BJ (cell line): ENCODE results near the gene NAV2. TPM values are rescaled to one million over a fixed set of nuclear protein-coding genes. Genes with fewer than 3 reads are reported as not detected.

Experiments
- CTCF ChIA-PET: fragments of 350-600 bp; formaldehyde crosslinking; extraction: SDS; loops from one replicate; lab custom pipeline; 2021; ENCODE audit warnings: antibody characterized with exemption, inconsistent platforms; lab: Yijun Ruan, JAX
- POLR2A ChIA-PET: fragments of 300-600 bp; sonication (Branson Sonifier 250); formaldehyde crosslinking; extraction: SDS; loops from one replicate; lab custom pipeline; 2021; ENCODE audit warnings: antibody characterized with exemption; lab: Charles Lee
- DNase-seq: peaks from one replicate; pipeline ENCODE4 v3.0.0-alpha.2; 2011; ENCODE audit warnings: low read depth
- H3K27me3 ChIP-seq: 2 replicates; pipeline ENCODE4 v1.6.0; 2011; ENCODE audit warnings: low read length; ENCODE audit not compliant: control insufficient read depth, insufficient read depth
- H3K36me3 ChIP-seq: 2 replicates; pipeline ENCODE4 v1.5.1; 2011; ENCODE audit warnings: low read length; ENCODE audit not compliant: control insufficient read depth, insufficient read depth
- H3K4me3 ChIP-seq: 2 replicates; pipeline ENCODE4 v1.5.1; 2011; ENCODE audit warnings: low read depth, mild to moderate bottlenecking, control low read depth, low read length
- CTCF ChIP-seq: IDR thresholded peaks from 2 replicates; pipeline ENCODE4 v1.5.1; 2011; ENCODE audit warnings: low read depth, mild to moderate bottlenecking, control low read depth, inconsistent platforms, low read length, moderate library complexity; ENCODE audit not compliant: insufficient read depth
- polyA plus RNA-seq: library from polyadenylated mRNA; depleted of rRNA; stranded (reverse); fragments of >200 nt; gene quantifications from 2 replicates; pipeline ENCODE4 v1.2.3, GENCODE V29; 2011

Gene NAV2
- polyA plus RNA-seq, 1 experiment = 6.1 TPM

GRCh38 chr11:19718051-19718450 lies 5.4 kb downstream of the NAV2 start:
- TF ChIP-seq CTCF = no peak
- ChIA-PET CTCF (interaction anchor here (0.7 kb wide), 1 partner anchor 154 kb away, joined by 3 read pairs; no protein-coding TSS in a partner anchor), POLR2A (no interaction called here)
- H3K27me3 ChIP-seq = no peaks in the 10 kb centered on the region
- no peak for DNase-seq
- H3K4me3 ChIP-seq = no peak overlapping the region
- H3K36me3 ChIP-seq = no peaks in the 10 kb centered on the region; the same call in 1 of the 2 replicates

GRCh38 chr11:19718951-19719350 lies 6.3 kb downstream of the NAV2 start:
- no peak overlapping the region for H3K4me3 ChIP-seq
- no peaks in the 10 kb centered on the region for H3K27me3 ChIP-seq
- no peak for TF ChIP-seq CTCF
- POLR2A ChIA-PET = no interaction called here
- CTCF ChIA-PET = interaction anchor here (1.1 to 5.4 kb wide), 2 partner anchors 15 to 184 kb away, joined by 3 to 25 read pairs; no protein-coding TSS in a partner anchor
- DNase-seq = no peak
- H3K36me3 ChIP-seq = no peaks in the 10 kb centered on the region; the same call in 1 of the 2 replicates

- no peaks in the 10 kb centered on the region for H3K27me3 ChIP-seq
- DNase-seq = no peak
- CTCF ChIA-PET = interaction anchor here (1.1 to 5.4 kb wide), 3 partner anchors 14 to 183 kb away, joined by 3 to 25 read pairs (median 8); no protein-coding TSS in a partner anchor
- no peak for TF ChIP-seq CTCF
- no peak overlapping the region for H3K4me3 ChIP-seq
- POLR2A ChIA-PET = no interaction called here
- H3K36me3 ChIP-seq = no peaks in the 10 kb centered on the region; the same call in 1 of the 2 replicates
Observed at GRCh38 chr11:19719960-19720359, 7.3 kb downstream of the NAV2 start.

- DNase-seq = no peak
- no peak overlapping the region for H3K4me3 ChIP-seq
- ChIA-PET POLR2A (no interaction called here), CTCF (interaction anchor here (0.6 to 5.4 kb wide), 5 partner anchors 13 to 233 kb away, joined by 3 to 25 read pairs (median 3); no protein-coding TSS in a partner anchor)
- H3K36me3 ChIP-seq = no peaks in the 10 kb centered on the region; the same call in 1 of the 2 replicates
- no peak for TF ChIP-seq CTCF
- H3K27me3 ChIP-seq = no peaks in the 10 kb centered on the region
Observed at GRCh38 chr11:19721176-19721575, 8.5 kb downstream of the NAV2 start.

GRCh38 chr11:19722702-19723101 lies 10.1 kb downstream of the NAV2 start:
- CTCF ChIA-PET = interaction anchor here (1.0 to 5.4 kb wide), 7 partner anchors 10 to 159 kb away, joined by 3 to 25 read pairs (median 4); partner anchors contain the start of gene NAV2
- DNase-seq = no peak
- POLR2A ChIA-PET = no interaction called here

More at GRCh38 chr11:19722702-19723101, 10.1 kb downstream of the NAV2 start:
- TF ChIP-seq CTCF = no peak
- no peaks in the 10 kb centered on the region for H3K36me3 ChIP-seq
- H3K27me3 ChIP-seq = no peaks in the 10 kb centered on the region
- no peak overlapping the region for H3K4me3 ChIP-seq
